Measurements from ENCODE around the gene ZBTB21. TPM values are rescaled to one million over a fixed set of nuclear protein-coding genes. Genes with fewer than 3 reads are reported as not detected.

ZBTB21 gene
- total RNA-seq, 3 donors from 2014 or later: 15.2 to 18.1 (median 16.1) TPM

GRCh38 chr21:42056996-42057689 lies 47.0 kb upstream of the ZBTB21 start:
- no peaks in the 10 kb centered on the region for H3K27me3 ChIP-seq
- intact Hi-C loops (cut with DNase I; ENCODE audit: low total_unique reads): no loop called here
- H3K4me3 ChIP-seq: peak overlapping the region in 1 of 3 donors; percentile 22

GRCh38 chr21:42056468-42056867 lies 46.3 kb upstream of the ZBTB21 start:
- no peak for DNase-seq (ENCODE audit: low spot score in 2 of 2)
- Histone ChIP-seq H3K27ac (peak overlapping the region; percentile 61 to 78), H3K9me3 (no peaks in the 10 kb centered on the region), H3K4me3 (peak overlapping the region in 1 of 3 donors; percentile 22), H3K4me1 (peaks cover 0 to 5% of the 10 kb centered on the region in 2 donors), H3K36me3 (no peaks in the 10 kb centered on the region), H3K27me3 (no peaks in the 10 kb centered on the region)
- intact Hi-C loops (cut with DNase I; ENCODE audit: low total_unique reads): no loop called here
- TF ChIP-seq POLR2AphosphoS5 (IDR thresholded peaks at IDR 0.05): no peak
- no peak for TF ChIP-seq POLR2A (IDR thresholded peaks at IDR 0.05)
- no peak for TF ChIP-seq CTCF (IDR thresholded peaks at IDR 0.05)

More at GRCh38 chr21:42056996-42057689, 47.0 kb upstream of the ZBTB21 start:
- Histone ChIP-seq H3K27ac (peak overlapping the region; percentile 61 to 78), H3K4me1 (peaks cover 0 to 5% of the 10 kb centered on the region in 2 donors), H3K9me3 (no peaks in the 10 kb centered on the region), H3K36me3 (no peaks in the 10 kb centered on the region)
- DNase-seq (ENCODE audit: low spot score in 2 of 2): peak; percentile 76 to 80
- TF ChIP-seq POLR2A (IDR thresholded peaks at IDR 0.05) (no peak), CTCF (IDR thresholded peaks at IDR 0.05) (no peak), POLR2AphosphoS5 (IDR thresholded peaks at IDR 0.05) (no peak)

- no peaks in the 10 kb centered on the region for H3K27me3 ChIP-seq
Measured at GRCh38 chr21:42055425-42055824, 45.3 kb upstream of the ZBTB21 start.

GRCh38 chr21:42051788-42052187 lies 41.6 kb upstream of the ZBTB21 start:
- DNase-seq (ENCODE audit: low spot score in 2 of 2): no peak
- Histone ChIP-seq H3K4me1 (no peaks in the 10 kb centered on the region), H3K36me3 (no peaks in the 10 kb centered on the region), H3K27ac (no peak overlapping the region), H3K9me3 (no peaks in the 10 kb centered on the region), H3K27me3 (no peaks in the 10 kb centered on the region), H3K4me3 (no peak overlapping the region)
- TF ChIP-seq POLR2A (IDR thresholded peaks at IDR 0.05): no peak
- TF ChIP-seq POLR2AphosphoS5 (IDR thresholded peaks at IDR 0.05): no peak
- no peak for TF ChIP-seq CTCF (IDR thresholded peaks at IDR 0.05)
- intact Hi-C loops (cut with DNase I; ENCODE audit: low total_unique reads): loop anchor here (5.0 kb wide), 1 partner anchor 746 kb away; no protein-coding TSS in a partner anchor

More at GRCh38 chr21:42055425-42055824, 45.3 kb upstream of the ZBTB21 start:
- Histone ChIP-seq H3K4me1 (peaks cover 0 to 5% of the 10 kb centered on the region in 2 donors), H3K4me3 (no peak overlapping the region), H3K27ac (no peak overlapping the region), H3K9me3 (no peaks in the 10 kb centered on the region), H3K36me3 (no peaks in the 10 kb centered on the region)
- TF ChIP-seq CTCF (IDR thresholded peaks at IDR 0.05) (no peak), POLR2A (IDR thresholded peaks at IDR 0.05) (no peak), POLR2AphosphoS5 (IDR thresholded peaks at IDR 0.05) (no peak)
- DNase-seq (ENCODE audit: low spot score in 2 of 2): no peak
- intact Hi-C loops (cut with DNase I; ENCODE audit: low total_unique reads): no loop called here
